ENCODE measurements around the gene RAD51B. TPM values are rescaled to one million over a fixed set of nuclear protein-coding genes. Genes with fewer than 3 reads are reported as not detected.

RAD51B gene
- total and polyA plus RNA-seq, 2 of the 13 experiments (the other 11 are each of a cell fraction or from before 2014, with no cell fraction given), result 7.0 to 9.5 TPM

- TF ChIP-seq YEATS4 (CRISPR knock-in tag; IDR thresholded peaks at IDR 0.05; ENCODE audit: borderline replicate concordance), result no peak
- no peak for TF ChIP-seq ZNF691 (CRISPR knock-in tag; IDR thresholded peaks at IDR 0.05; ENCODE audit: borderline replicate concordance, low read depth)
- TF ChIP-seq ZNF777 (CRISPR knock-in tag; IDR thresholded peaks at IDR 0.05), result no peak
- no peak for TF ChIP-seq ZNF800 (CRISPR knock-in tag; IDR thresholded peaks at IDR 0.05)
- TF ChIP-seq TSC22D2 (CRISPR knock-in tag; IDR thresholded peaks at IDR 0.05; ENCODE audit: borderline replicate concordance), result no peak
- no peak for TF ChIP-seq FOXO1 (CRISPR knock-in tag; IDR thresholded peaks at IDR 0.05)
- no peak for TF ChIP-seq HOXA7 (CRISPR knock-in tag; IDR thresholded peaks at IDR 0.05)
- no peak for TF ChIP-seq JUND (CRISPR knock-in tag; IDR thresholded peaks at IDR 0.05)
Measured at GRCh38 chr14:68543516-68543915, 723.9 kb downstream of the RAD51B start (continued).

DNA sequence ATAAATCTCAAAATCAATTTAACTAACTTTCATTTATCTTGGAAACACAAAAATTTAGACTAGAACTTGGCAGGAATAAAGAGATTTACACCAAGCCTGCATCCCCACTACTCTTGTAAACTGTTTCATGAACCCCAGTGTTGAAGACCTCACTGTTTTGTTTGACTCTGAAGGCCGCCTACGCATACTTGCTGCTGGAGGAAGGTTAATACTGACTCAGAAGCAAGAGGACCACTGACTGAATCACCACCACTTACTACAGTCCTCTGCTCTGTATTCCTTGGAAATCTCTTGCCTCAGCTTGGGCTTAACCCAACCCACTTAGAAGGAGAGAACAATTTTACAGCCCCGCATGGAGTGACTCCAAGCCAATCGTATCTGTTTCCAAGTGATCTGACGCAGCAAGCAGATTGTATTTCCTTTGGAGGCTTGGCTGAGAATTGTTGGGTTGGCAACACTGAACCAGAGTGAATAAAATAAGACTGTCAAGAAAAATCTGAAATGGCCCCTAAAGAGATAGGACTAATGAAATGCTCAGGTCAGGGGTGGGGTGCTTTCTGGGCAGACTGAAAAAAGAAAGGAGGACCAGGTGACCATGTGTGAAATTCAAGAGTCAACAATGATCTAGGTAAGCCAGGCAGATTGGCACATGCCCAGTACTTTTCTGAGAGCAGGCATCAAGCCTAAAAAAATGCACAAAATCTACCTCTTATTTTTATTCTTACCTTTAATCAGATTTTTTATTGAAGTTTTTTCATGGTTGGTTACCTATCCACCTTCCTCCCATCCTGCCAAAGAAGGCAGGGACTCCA is 724.7 kb downstream of the RAD51B start:
- no peak overlapping the region for H3K9ac ChIP-seq (ENCODE audit: insufficient read depth, low read depth, low read length)
- ChIA-PET CTCF (ENCODE audit: low intra/inter-chr PET ratio, low total read pairs) (no interaction called here), POLR2A (no interaction called here)
- no TSS peak for BruUV-seq (replicated peaks)
- H3K27ac ChIP-seq (ENCODE audit: extremely low read length, insufficient read depth, low read length), result no peak overlapping the region
- FAIRE-seq (no peak), DNase-seq (ENCODE audit: low spot score) (no peak), ATAC-seq (no peak)
- peaks cover 20% of the 10 kb centered on the region for H3K4me1 ChIP-seq (ENCODE audit: insufficient read depth, low read length)
- WGBS (ENCODE audit: low lambda C conversion rate), result 97% methylated on average over 5 of the region's 5 CpGs
- H3K4me2 ChIP-seq (ENCODE audit: low read depth, low read length), result no peak overlapping the region
- no peak for TF ChIP-seq ZNF652 (CRISPR knock-in tag; IDR thresholded peaks at IDR 0.05; ENCODE audit: borderline replicate concordance, low read depth)
- no peak for TF ChIP-seq BCL6 (CRISPR knock-in tag; IDR thresholded peaks at IDR 0.05)
- no peak for TF ChIP-seq ZBTB21 (CRISPR knock-in tag; IDR thresholded peaks at IDR 0.05)
- TF ChIP-seq ZNF232 (CRISPR knock-in tag; IDR thresholded peaks at IDR 0.05; ENCODE audit: borderline replicate concordance), result no peak
- TF ChIP-seq MEIS2 (CRISPR knock-in tag; IDR thresholded peaks at IDR 0.05), result no peak
- TF ChIP-seq MAFF (IDR thresholded peaks at IDR 0.05; ENCODE audit: low read depth, low read length), result no peak
- no peak for TF ChIP-seq RAD51 (IDR thresholded peaks at IDR 0.05; ENCODE audit: borderline replicate concordance)
- no peak for TF ChIP-seq ZNF530 (CRISPR knock-in tag; IDR thresholded peaks at IDR 0.05; ENCODE audit: low read depth)
- no peak for TF ChIP-seq USF2 (IDR thresholded peaks at IDR 0.05; ENCODE audit: low read depth, low read length)
- no peak for TF ChIP-seq USF2 (CRISPR knock-in tag; IDR thresholded peaks at IDR 0.05; ENCODE audit: borderline replicate concordance)
- no peak for TF ChIP-seq KLF11 (CRISPR knock-in tag; IDR thresholded peaks at IDR 0.05)
- no peaks in the 10 kb centered on the region for H3K9me3 ChIP-seq (ENCODE audit: low read length)
- no peaks in the 10 kb centered on the region for H3K27me3 ChIP-seq (ENCODE audit: control insufficient read depth in 1 of 2, insufficient read depth in 2 of 2, low read length in 2 of 2)
- intact Hi-C loops (cut with micrococcal nuclease; ENCODE audit: unreplicated experiment), result no loop called here
- in situ Hi-C loops (cut with HindIII; ENCODE audit: extremely low pct_ligation_motif_present, low pct_unique_long_range_greater_than_20kb), result no loop called here
- no peak overlapping the region for H2AFZ ChIP-seq (ENCODE audit: low read length)
- no peaks in the 10 kb centered on the region for H4K20me1 ChIP-seq (ENCODE audit: insufficient read depth, low read length)
- no peak overlapping the region for H3K4me3 ChIP-seq (replicated peaks in 1 of 3; ENCODE audit: insufficient read depth in 1 of 3, low read depth in 2 of 3, low read length in 3 of 3)
- no peaks in the 10 kb centered on the region for H3K79me2 ChIP-seq (ENCODE audit: insufficient read depth, low read length)
- no peaks in the 10 kb centered on the region for H3K36me3 ChIP-seq (replicated peaks in 1 of 2; ENCODE audit: control insufficient read depth in 1 of 2, insufficient read depth in 2 of 2, low read length in 2 of 2)

Measured in HepG2 (cell line).